H1 (cell line): ENCODE results near the gene CCDC178. TPM values are rescaled to one million over a fixed set of nuclear protein-coding genes. Genes with fewer than 3 reads are reported as not detected.

Experiments used
- BACH1 ChIP-seq: IDR thresholded peaks from 2 replicates; pipeline ENCODE4 v1.6.1; 2012; ENCODE audit warnings: low read length, improper control_type of control experiment
- CTCF ChIP-seq, 3 experiments: IDR thresholded peaks; 1 replicate in 2 of 3; 2 replicates in 1 of 3; pipeline versions ENCODE4 v1.5.1 to v1.6.1; 2011; ENCODE audit warnings: low read length in 3 of 3, mild to moderate bottlenecking in 3 of 3, inconsistent platforms in 2 of 3, low read depth in 1 of 3, moderate library complexity in 1 of 3; ENCODE audit not compliant: insufficient read depth in 1 of 3; ENCODE audit errors: control extremely low read depth in 1 of 3
- NRF1 ChIP-seq: IDR thresholded peaks from 2 replicates; pipeline ENCODE4 v1.6.1; 2011; ENCODE audit warnings: mild to moderate bottlenecking, low read depth, low read length, improper control_type of control experiment
- POU5F1 ChIP-seq: IDR thresholded peaks from 2 replicates; pipeline ENCODE4 v1.6.1; 2011; ENCODE audit warnings: low read depth, mild to moderate bottlenecking, low read length, moderate library complexity
- SIRT6 ChIP-seq: IDR thresholded peaks from one replicate; pipeline ENCODE4 v1.7.1; 2012; ENCODE audit warnings: low read length, inconsistent platforms
- TAF7 ChIP-seq: optimal IDR thresholded peaks from 2 replicates; pipeline ENCODE3; 2011; ENCODE audit warnings: low read depth, mild to moderate bottlenecking, inconsistent platforms, low read length, moderate library complexity, borderline replicate concordance
- polyA plus RNA-seq, 7 experiments: library from polyadenylated mRNA; depleted of rRNA in 3 of 7; stranded (reverse) in 5 of 7; unstranded in 2 of 7; fragments of >200 nt in 5 of 7; fragments of 200-250 nt in 2 of 7; gene quantifications; 1 replicate in 5 of 7; 2 replicates in 1 of 7; 4 replicates in 1 of 7; pipeline versions ENCODE4 v1.2.1 to v1.2.3, GENCODE V29; 2011 to 2013; ENCODE audit warnings: missing spikeins in 2 of 7, mixed read lengths in 2 of 7
- total RNA-seq: library from RNA; stranded (reverse); fragmentation: NEBNext Ultra II Directional; extraction: Animal tissue kit (Norgen Biotek cat#: 25700); gene quantifications from 2 replicates; pipeline ENCODE4 v1.2.1, GENCODE V29; 2021

CCDC178 gene
- total and polyA plus RNA-seq, 2 of the 8 experiments (the other 6 are each of a cell fraction or from before 2014, with no cell fraction given): not detected

- TF ChIP-seq CTCF (IDR thresholded peaks at IDR 0.05; ENCODE audit: control extremely low read depth in 1 of 3, insufficient read depth in 1 of 3, low read depth in 1 of 3, low read length in 3 of 3): no peak
- no peak for TF ChIP-seq BACH1
- no peak for TF ChIP-seq POU5F1
- TF ChIP-seq TAF7: no peak
- TF ChIP-seq SIRT6: no peak
- no peak for TF ChIP-seq NRF1
Observed at GRCh38 chr18:32961538-32961937, 479.0 kb downstream of the CCDC178 start (continued).
